ENCODE data around the gene SUCLG1. TPM values are rescaled to one million over a fixed set of nuclear protein-coding genes. Genes with fewer than 3 reads are reported as not detected.
A peak's percentile ranks its signal among the peaks of the same experiment; 100 is the strongest.

The SUCLG1 gene
- polyA plus RNA-seq, 1 donor (not counting 4 experiments of a cell fraction or from before 2014, with no cell fraction given): 83.6 TPM

- TF ChIP-seq EZH2 (IDR thresholded peaks at IDR 0.05; ENCODE audit: low read length): no peak
- TF ChIP-seq CTCF (optimal IDR thresholded peaks at IDR 0.05 in 1 of 3, IDR thresholded peaks at IDR 0.05 in 1 of 3, conservative IDR thresholded peaks at IDR 0.05 in 1 of 3; ENCODE audit: extremely low read depth in 1 of 3, insufficient read depth in 2 of 3, low read length in 3 of 3): no peak
- no peak overlapping the region for H3K4me2 ChIP-seq (ENCODE audit: control insufficient read depth, extremely low read depth, insufficient read depth, low read depth, low read length)
- FAIRE-seq (peak; percentile 36), DNase-seq (ENCODE audit: low read depth, low spot score) (no peak)
- peaks cover 4% of the 10 kb centered on the region for H3K9me3 ChIP-seq (ENCODE audit: control insufficient read depth, low read depth, low read length)
- no peak overlapping the region for H2AFZ ChIP-seq (ENCODE audit: control insufficient read depth, low read length)
- H3K9ac ChIP-seq (ENCODE audit: control insufficient read depth, extremely low read depth, insufficient read depth, low read length): no peak overlapping the region
- H4K20me1 ChIP-seq (ENCODE audit: control insufficient read depth, extremely low read depth, insufficient read depth, low read length): no peaks in the 10 kb centered on the region
- H3K4me3 ChIP-seq (ENCODE audit: control insufficient read depth in 2 of 3, extremely low read depth in 1 of 3, insufficient read depth in 2 of 3, low read depth in 1 of 3, low read length in 3 of 3): no peak overlapping the region
- no peaks in the 10 kb centered on the region for H3K79me2 ChIP-seq (ENCODE audit: control insufficient read depth, insufficient read depth, low read length)
- no peaks in the 10 kb centered on the region for H3K9me1 ChIP-seq (ENCODE audit: control insufficient read depth, extremely low read depth, insufficient read depth, low read length)
- no peaks in the 10 kb centered on the region for H3K27me3 ChIP-seq (ENCODE audit: control insufficient read depth, extremely low read depth, insufficient read depth, low read length)
- dilution Hi-C loops (cut with MboI; ENCODE audit: extremely low pct_ligation_motif_present, low sequenced_read_pairs): no loop called here
- no peaks in the 10 kb centered on the region for H3K4me1 ChIP-seq (ENCODE audit: control insufficient read depth, extremely low read depth, insufficient read depth, low read length)
- H3K27ac ChIP-seq (ENCODE audit: control insufficient read depth, insufficient read depth, low read length): no peak overlapping the region
- no peaks in the 10 kb centered on the region for H3K36me3 ChIP-seq (ENCODE audit: control insufficient read depth in 2 of 2, extremely low read depth in 1 of 2, insufficient read depth in 2 of 2, low read length in 2 of 2)
Measured at GRCh38 chr2:84481702-84482101, 22.6 kb upstream of the SUCLG1 start.

GRCh38 chr2:84478867-84479266 lies 19.8 kb upstream of the SUCLG1 start:
- no peak overlapping the region for H3K4me3 ChIP-seq (ENCODE audit: control insufficient read depth in 2 of 3, extremely low read depth in 1 of 3, insufficient read depth in 2 of 3, low read depth in 1 of 3, low read length in 3 of 3)
- H3K4me2 ChIP-seq (ENCODE audit: control insufficient read depth, extremely low read depth, insufficient read depth, low read depth, low read length): no peak overlapping the region
- DNase-seq (ENCODE audit: low read depth, low spot score): no peak
- TF ChIP-seq EZH2 (IDR thresholded peaks at IDR 0.05; ENCODE audit: low read length): no peak
- TF ChIP-seq CTCF (optimal IDR thresholded peaks at IDR 0.05 in 1 of 3, IDR thresholded peaks at IDR 0.05 in 1 of 3, conservative IDR thresholded peaks at IDR 0.05 in 1 of 3; ENCODE audit: extremely low read depth in 1 of 3, insufficient read depth in 2 of 3, low read length in 3 of 3): no peak
- H3K27me3 ChIP-seq (ENCODE audit: control insufficient read depth, extremely low read depth, insufficient read depth, low read length): no peaks in the 10 kb centered on the region
- no peaks in the 10 kb centered on the region for H3K4me1 ChIP-seq (ENCODE audit: control insufficient read depth, extremely low read depth, insufficient read depth, low read length)
- no peak overlapping the region for H3K9ac ChIP-seq (ENCODE audit: control insufficient read depth, extremely low read depth, insufficient read depth, low read length)
- H2AFZ ChIP-seq (ENCODE audit: control insufficient read depth, low read length): no peak overlapping the region
- no peak overlapping the region for H3K27ac ChIP-seq (ENCODE audit: control insufficient read depth, insufficient read depth, low read length)
- H3K79me2 ChIP-seq (ENCODE audit: control insufficient read depth, insufficient read depth, low read length): no peaks in the 10 kb centered on the region
- dilution Hi-C loops (cut with MboI; ENCODE audit: extremely low pct_ligation_motif_present, low sequenced_read_pairs): no loop called here
- H3K9me1 ChIP-seq (ENCODE audit: control insufficient read depth, extremely low read depth, insufficient read depth, low read length): no peaks in the 10 kb centered on the region
- no peaks in the 10 kb centered on the region for H4K20me1 ChIP-seq (ENCODE audit: control insufficient read depth, extremely low read depth, insufficient read depth, low read length)
- H3K36me3 ChIP-seq (ENCODE audit: control insufficient read depth in 2 of 2, extremely low read depth in 1 of 2, insufficient read depth in 2 of 2, low read length in 2 of 2): no peaks in the 10 kb centered on the region
- peaks cover 6% of the 10 kb centered on the region for H3K9me3 ChIP-seq (ENCODE audit: control insufficient read depth, low read depth, low read length)
- no peak for FAIRE-seq
